Natural killer cell (primary cell): ENCODE data around the gene NRCAM. TPM values are rescaled to one million over a fixed set of nuclear protein-coding genes. Genes with fewer than 3 reads are reported as not detected.

Source experiments
- ATAC-seq, 3 donors: fragments of 150-1000 bp in 2 of 3; fragments of 200-7000 bp in 1 of 3; cut with Tn5 transposase; 1 replicate in 1 of 3; 2 replicates in 2 of 3; pipeline ENCODE4 v1.10.0; 2021; ENCODE audit warnings: mild to moderate bottlenecking in 2 of 3, moderate library complexity in 2 of 3
- DNase-seq, 2 donors: peaks; one replicate each; pipeline versions ENCODE4 v3.0.0 to v3.0.0-alpha.2; 2013 to 2021; ENCODE audit warnings: mixed read lengths in 1 of 2
- H3K27ac ChIP-seq: one replicate; pipeline ENCODE4 v1.5.1; 2013; ENCODE audit warnings: mild to moderate bottlenecking, low read length
- H3K27me3 ChIP-seq: one replicate; pipeline ENCODE4 v1.6.1; 2013; ENCODE audit warnings: low read length; ENCODE audit not compliant: control insufficient read depth, insufficient read depth
- H3K36me3 ChIP-seq: one replicate; pipeline ENCODE4 v1.6.1; 2013; ENCODE audit warnings: low read length; ENCODE audit not compliant: control insufficient read depth, insufficient read depth
- H3K4me1 ChIP-seq: one replicate; pipeline ENCODE4 v1.6.1; 2013; ENCODE audit warnings: low read length; ENCODE audit not compliant: control insufficient read depth, insufficient read depth
- H3K4me3 ChIP-seq: one replicate; pipeline ENCODE4 v1.5.1; 2013; ENCODE audit warnings: low read length
- H3K9me3 ChIP-seq: one replicate; pipeline ENCODE4 v1.6.1; 2013; ENCODE audit warnings: low read length; ENCODE audit not compliant: control insufficient read depth, insufficient read depth
- H3K27ac Mint-ChIP-seq, 2 donors: one replicate each; pipeline ENCODE4 v1.8.0; 2022; ENCODE audit warnings: mild to moderate bottlenecking in 2 of 2, mixed read lengths in 2 of 2, moderate library complexity in 1 of 2
- H3K27me3 Mint-ChIP-seq, 2 donors: one replicate each; pipeline ENCODE4 v1.8.0; 2022; ENCODE audit warnings: low read depth in 2 of 2, mixed read lengths in 2 of 2
- H3K36me3 Mint-ChIP-seq: one replicate; pipeline ENCODE4 v1.8.0; 2022; ENCODE audit warnings: mixed read lengths
- H3K4me1 Mint-ChIP-seq, 2 donors: one replicate each; pipeline ENCODE4 v1.8.0; 2022; ENCODE audit warnings: mixed read lengths in 2 of 2
- H3K4me3 Mint-ChIP-seq: one replicate; pipeline ENCODE4 v1.8.0; 2022; ENCODE audit warnings: mild to moderate bottlenecking, moderate library complexity, mixed read lengths
- H3K9me3 Mint-ChIP-seq, 2 donors: one replicate each; pipeline ENCODE4 v1.8.0; 2022; ENCODE audit warnings: mixed read lengths in 2 of 2
- whole genome bisulfite sequencing: methylation state at CpG from one replicate; pipeline ENCODE4 v1.1.7; 2013; ENCODE audit warnings: missing lambda C conversion rate; ENCODE audit not compliant: insufficient coverage; 5-methylcytosine and 5-hydroxymethylcytosine counted together
- intact Hi-C: fragments of 100-400 bp; cut with micrococcal nuclease; formaldehyde crosslinking; loops from one replicate; pipeline ENCODE4 v1.14.2; 2022
- total RNA-seq, 4 donors: library from RNA; stranded (reverse); fragments of 120-200 nt in 1 of 4; gene quantifications; one replicate each; pipeline versions ENCODE4 v1.2.3 to v1.2.4, GENCODE V29; 2013 to 2022
- TF ChIP-seq, protein P1 (sequence below): fragments of 200-600 bp; IDR thresholded peaks from one replicate; pipeline ENCODE4 v1.8.0; 2022; ENCODE audit warnings: antibody characterized with exemption

Gene NRCAM
- total RNA-seq, 3 donors from 2014 or later (not counting 1 experiment from before 2014, with no cell fraction given), result 0.27 to 0.95 (median 0.52) TPM

DNA sequence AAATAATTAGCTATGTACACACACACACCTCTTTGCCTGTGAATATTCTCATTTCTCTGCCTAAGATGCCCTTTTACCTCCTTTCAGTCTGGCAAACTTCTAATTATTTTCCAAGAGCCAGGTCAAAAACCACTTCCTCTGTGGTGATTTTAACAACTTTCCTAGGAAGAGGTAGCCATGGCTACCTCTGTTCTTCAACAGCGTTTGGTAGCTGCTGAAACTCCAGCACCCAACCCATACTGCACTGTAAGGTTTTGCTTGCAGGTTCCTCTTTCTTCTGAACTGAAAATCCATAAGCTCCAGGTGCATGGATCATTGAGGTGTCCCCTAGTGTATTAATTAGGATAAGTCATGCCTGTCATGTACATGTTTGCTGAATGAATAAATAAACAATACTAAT lies 25.6 kb downstream of the NRCAM start:
- Histone ChIP-seq H3K9me3 (no peaks in the 10 kb centered on the region), H3K4me1 (no peaks in the 10 kb centered on the region), H3K4me3 (no peak overlapping the region), H3K27me3 (no peaks in the 10 kb centered on the region), H3K27ac (no peak overlapping the region), H3K36me3 (no peaks in the 10 kb centered on the region)
- DNase-seq, result no peak
- ATAC-seq, result no peak
- no peaks in the 10 kb centered on the region for H3K36me3 Mint-ChIP-seq
- 0% methylated on average over 1 of the region's 1 CpG for WGBS
- H3K4me1 Mint-ChIP-seq, result no peaks in the 10 kb centered on the region
- TF ChIP-seq, protein P1, sequence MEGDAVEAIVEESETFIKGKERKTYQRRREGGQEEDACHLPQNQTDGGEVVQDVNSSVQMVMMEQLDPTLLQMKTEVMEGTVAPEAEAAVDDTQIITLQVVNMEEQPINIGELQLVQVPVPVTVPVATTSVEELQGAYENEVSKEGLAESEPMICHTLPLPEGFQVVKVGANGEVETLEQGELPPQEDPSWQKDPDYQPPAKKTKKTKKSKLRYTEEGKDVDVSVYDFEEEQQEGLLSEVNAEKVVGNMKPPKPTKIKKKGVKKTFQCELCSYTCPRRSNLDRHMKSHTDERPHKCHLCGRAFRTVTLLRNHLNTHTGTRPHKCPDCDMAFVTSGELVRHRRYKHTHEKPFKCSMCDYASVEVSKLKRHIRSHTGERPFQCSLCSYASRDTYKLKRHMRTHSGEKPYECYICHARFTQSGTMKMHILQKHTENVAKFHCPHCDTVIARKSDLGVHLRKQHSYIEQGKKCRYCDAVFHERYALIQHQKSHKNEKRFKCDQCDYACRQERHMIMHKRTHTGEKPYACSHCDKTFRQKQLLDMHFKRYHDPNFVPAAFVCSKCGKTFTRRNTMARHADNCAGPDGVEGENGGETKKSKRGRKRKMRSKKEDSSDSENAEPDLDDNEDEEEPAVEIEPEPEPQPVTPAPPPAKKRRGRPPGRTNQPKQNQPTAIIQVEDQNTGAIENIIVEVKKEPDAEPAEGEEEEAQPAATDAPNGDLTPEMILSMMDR, result no peak
- no peak overlapping the region for H3K4me3 Mint-ChIP-seq
- peaks cover 0 to 2% of the 10 kb centered on the region in 2 donors for H3K9me3 Mint-ChIP-seq
- peaks cover 18 to 22% of the 10 kb centered on the region in 2 donors for H3K27me3 Mint-ChIP-seq
- no peak overlapping the region for H3K27ac Mint-ChIP-seq
- intact Hi-C loops, result no loop called here

DNA sequence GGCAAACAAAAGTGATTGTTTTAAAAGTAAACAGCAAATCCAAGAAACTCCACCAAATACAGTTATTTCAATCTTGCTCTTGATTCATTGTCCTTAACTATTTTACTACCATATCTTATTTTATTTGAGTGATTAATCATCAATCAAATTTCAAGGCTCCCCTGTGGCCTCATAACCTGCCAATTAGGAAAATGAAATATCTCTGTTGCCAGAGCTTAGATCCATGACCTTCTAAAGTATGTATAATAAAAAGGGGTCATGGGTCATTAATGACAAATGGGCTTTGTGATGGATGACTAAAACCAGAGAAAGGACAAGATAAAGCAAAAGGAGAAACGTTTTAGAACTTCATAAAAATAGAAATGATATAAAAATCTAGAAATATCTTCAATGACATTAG lies 28.5 kb downstream of the NRCAM start:
- ATAC-seq, result no peak
- Histone ChIP-seq H3K27ac (no peak overlapping the region), H3K9me3 (no peaks in the 10 kb centered on the region), H3K27me3 (no peaks in the 10 kb centered on the region), H3K4me3 (no peak overlapping the region), H3K4me1 (no peaks in the 10 kb centered on the region), H3K36me3 (no peaks in the 10 kb centered on the region)
- no peak for DNase-seq
- Mint-ChIP-seq H3K4me3 (no peak overlapping the region), H3K27me3 (peaks cover 17 to 18% of the 10 kb centered on the region in 2 donors), H3K9me3 (peaks cover 0 to 3% of the 10 kb centered on the region in 2 donors), H3K4me1 (no peaks in the 10 kb centered on the region), H3K36me3 (no peaks in the 10 kb centered on the region), H3K27ac (no peak overlapping the region)
- intact Hi-C loops, result no loop called here
- TF ChIP-seq, protein P1, result no peak
- WGBS, result no CpG with 5 or more reads among the region's 1 CpG

DNA sequence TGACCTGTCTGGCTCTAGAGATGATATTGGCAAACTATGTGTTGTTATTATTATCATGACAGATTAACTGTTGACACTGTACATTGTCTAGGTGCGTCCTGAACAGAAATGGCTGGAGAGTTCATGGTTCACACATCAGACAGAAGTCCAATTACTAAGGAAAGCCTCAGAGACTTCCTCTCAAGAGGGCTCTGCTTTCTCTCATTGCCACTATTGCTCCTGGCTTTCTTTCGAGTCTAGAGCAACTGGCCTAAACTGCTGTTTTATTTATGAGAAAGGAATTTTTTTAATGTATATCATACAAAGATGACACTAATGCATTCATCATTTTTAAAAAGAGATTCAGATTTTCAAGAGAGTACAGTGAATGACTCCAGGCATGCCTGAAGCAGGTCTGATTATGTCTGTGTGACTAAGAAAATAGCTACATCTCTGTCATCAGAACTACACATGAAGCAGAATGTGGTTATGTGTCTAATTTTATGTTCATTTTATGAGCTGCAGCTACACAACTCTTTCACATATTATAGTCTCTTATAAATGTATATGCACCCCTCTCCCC lies 30.4 kb downstream of the NRCAM start:
- Histone ChIP-seq H3K27me3 (peaks cover 6% of the 10 kb centered on the region), H3K4me3 (no peak overlapping the region), H3K4me1 (no peaks in the 10 kb centered on the region), H3K9me3 (no peaks in the 10 kb centered on the region), H3K36me3 (no peaks in the 10 kb centered on the region), H3K27ac (no peak overlapping the region)
- Mint-ChIP-seq H3K9me3 (peaks cover 0 to 3% of the 10 kb centered on the region in 2 donors), H3K4me1 (no peaks in the 10 kb centered on the region), H3K36me3 (no peaks in the 10 kb centered on the region), H3K4me3 (no peak overlapping the region), H3K27ac (no peak overlapping the region), H3K27me3 (peaks cover 21 to 31% of the 10 kb centered on the region in 2 donors)
- DNase-seq, result no peak
- intact Hi-C loops, result no loop called here
- no peak for ATAC-seq
- WGBS, result 95% methylated on average over 1 of the region's 2 CpGs
- TF ChIP-seq, protein P1, result no peak

DNA sequence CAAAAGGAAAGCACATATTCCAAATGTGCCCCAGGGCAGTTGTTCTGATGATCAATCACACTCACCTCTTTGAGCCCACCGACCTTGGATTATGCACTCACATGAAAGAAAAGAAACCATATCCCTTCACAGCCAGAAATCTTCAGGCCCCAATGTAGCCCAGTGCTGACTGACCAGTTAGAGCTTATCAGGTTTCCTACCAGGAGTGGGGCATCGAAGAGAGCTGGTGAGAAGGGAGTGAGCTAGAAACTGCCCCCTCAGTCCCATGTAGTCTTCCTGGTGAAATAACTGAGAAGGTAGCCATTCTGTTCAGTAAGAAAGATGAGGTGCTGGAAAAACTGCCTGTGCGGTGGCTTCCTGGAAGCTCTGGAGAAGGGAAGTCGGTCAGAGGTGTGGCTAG lies 32.2 kb downstream of the NRCAM start:
- intact Hi-C loops, result no loop called here
- H3K4me1 ChIP-seq, result no peaks in the 10 kb centered on the region
- TF ChIP-seq, protein P1, result no peak
- H3K9me3 Mint-ChIP-seq, result peaks cover 0 to 3% of the 10 kb centered on the region in 2 donors
- no peak overlapping the region for H3K27ac Mint-ChIP-seq
- ATAC-seq (no peak), DNase-seq (no peak)
- H3K27me3 ChIP-seq, result peaks cover 11% of the 10 kb centered on the region
- no peak overlapping the region for H3K4me3 Mint-ChIP-seq
- WGBS, result 75% methylated on average over 4 of the region's 4 CpGs
- H3K36me3 ChIP-seq, result no peaks in the 10 kb centered on the region
- peaks cover 16 to 37% of the 10 kb centered on the region in 2 donors for H3K27me3 Mint-ChIP-seq
- H3K4me3 ChIP-seq, result no peak overlapping the region
- no peaks in the 10 kb centered on the region for H3K4me1 Mint-ChIP-seq
- H3K9me3 ChIP-seq, result no peaks in the 10 kb centered on the region
- no peak overlapping the region for H3K27ac ChIP-seq
- no peaks in the 10 kb centered on the region for H3K36me3 Mint-ChIP-seq
